Karpas-422 (cell line): ENCODE data around the gene HIP1. TPM values are rescaled to one million over a fixed set of nuclear protein-coding genes. Genes with fewer than 3 reads are reported as not detected.

Experiments used
- DNase-seq: peaks from one replicate; pipeline ENCODE4 v3.0.0-alpha.2; 2015
- H2AFZ ChIP-seq: fragments of 200-600 bp; sonication (generic); 2 replicates; pipeline ENCODE4 v1.6.1; 2014; ENCODE audit warnings: antibody characterized with exemption, low read length, mixed read lengths
- H3K27ac ChIP-seq: fragments of 200-600 bp; sonication (generic); 2 replicates; pipeline ENCODE4 v1.5.1; 2014; ENCODE audit warnings: mild to moderate bottlenecking, low read length, moderate library complexity
- H3K27me3 ChIP-seq: fragments of 200-600 bp; sonication (generic); 2 replicates; pipeline ENCODE4 v1.6.1; 2014; ENCODE audit warnings: low read length, mixed read lengths
- H3K36me3 ChIP-seq: fragments of 200-600 bp; sonication (generic); 2 replicates; pipeline ENCODE4 v1.6.1; 2014; ENCODE audit warnings: low read length, mixed read lengths; ENCODE audit not compliant: insufficient read depth
- H3K4me1 ChIP-seq: fragments of 200-600 bp; sonication (generic); 2 replicates; pipeline ENCODE4 v1.6.1; 2014; ENCODE audit warnings: mild to moderate bottlenecking, low read length, mixed read lengths
- H3K4me2 ChIP-seq: fragments of 200-600 bp; sonication (generic); 2 replicates; pipeline ENCODE4 v1.6.1; 2014; ENCODE audit warnings: low read length, low read depth, mild to moderate bottlenecking; ENCODE audit not compliant: poor library complexity, severe bottlenecking
- H3K4me3 ChIP-seq: fragments of 200-600 bp; sonication (generic); 2 replicates; pipeline ENCODE4 v1.5.1; 2014; ENCODE audit warnings: mild to moderate bottlenecking, antibody characterized with exemption, low read length, mixed read lengths
- H3K79me2 ChIP-seq: fragments of 200-600 bp; sonication (generic); 2 replicates; pipeline ENCODE4 v1.6.1; 2014; ENCODE audit warnings: mild to moderate bottlenecking, low read length, mixed read lengths
- H3K9ac ChIP-seq: fragments of 200-600 bp; sonication (generic); 2 replicates; pipeline ENCODE4 v1.6.0; 2014; ENCODE audit warnings: low read length
- H3K9me2 ChIP-seq: fragments of 200-600 bp; sonication (generic), shearing (Covaris generic); replicated peaks from 2 replicates; pipeline ENCODE4 v1.6.0; 2014; ENCODE audit warnings: mild to moderate bottlenecking, low read length, moderate library complexity; ENCODE audit not compliant: insufficient read depth
- H3K9me3 ChIP-seq: fragments of 300-700, 200-600 bp; sonication (generic); 2 replicates; pipeline ENCODE4 v1.6.1; 2014; ENCODE audit warnings: low read length, mixed read lengths
- H4K20me1 ChIP-seq: fragments of 200-600 bp; sonication (generic); 2 replicates; pipeline ENCODE4 v1.6.1; 2014; ENCODE audit warnings: mild to moderate bottlenecking, antibody characterized with exemption, low read length, low read depth; ENCODE audit not compliant: insufficient read depth
- total RNA-seq: library from RNA; depleted of rRNA; stranded (reverse); fragments of >200 nt; shearing (Covaris generic); gene quantifications from 2 replicates; pipeline ENCODE4 v1.2.3, GENCODE V29; 2014; ENCODE audit warnings: low replicate concordance

HIP1 gene
- total RNA-seq, 1 experiment from 2014 or later = 0.34 TPM

- DNase-seq = no peak
- no peaks in the 10 kb centered on the region for H3K27me3 ChIP-seq
- H3K9me3 ChIP-seq = no peaks in the 10 kb centered on the region
- no peak overlapping the region for H3K27ac ChIP-seq
- no peak overlapping the region for H3K4me3 ChIP-seq
- H2AFZ ChIP-seq = no peak overlapping the region
- no peaks in the 10 kb centered on the region for H3K9me2 ChIP-seq
- H3K4me1 ChIP-seq = no peaks in the 10 kb centered on the region
- no peak overlapping the region for H3K4me2 ChIP-seq
- no peaks in the 10 kb centered on the region for H3K79me2 ChIP-seq
- no peak overlapping the region for H3K9ac ChIP-seq
- no peaks in the 10 kb centered on the region for H3K36me3 ChIP-seq
- no peaks in the 10 kb centered on the region for H4K20me1 ChIP-seq
Observed at GRCh38 chr7:75650681-75651080, 88.1 kb downstream of the HIP1 start.

GRCh38 chr7:75650062-75650461 is 88.7 kb downstream of the HIP1 start:
- no peaks in the 10 kb centered on the region for H3K9me3 ChIP-seq

GRCh38 chr7:75649462-75649861 is 89.3 kb downstream of the HIP1 start:
- Histone ChIP-seq H4K20me1 (no peaks in the 10 kb centered on the region), H3K27ac (no peak overlapping the region), H3K4me2 (no peak overlapping the region), H3K27me3 (no peaks in the 10 kb centered on the region), H3K4me1 (no peaks in the 10 kb centered on the region), H3K4me3 (no peak overlapping the region), H3K36me3 (no peaks in the 10 kb centered on the region), H3K9me3 (no peaks in the 10 kb centered on the region), H3K9ac (no peak overlapping the region), H3K9me2 (no peaks in the 10 kb centered on the region), H3K79me2 (no peaks in the 10 kb centered on the region), H2AFZ (no peak overlapping the region)
- DNase-seq = no peak

More at GRCh38 chr7:75650062-75650461, 88.7 kb downstream of the HIP1 start:
- no peaks in the 10 kb centered on the region for H3K79me2 ChIP-seq
- H3K27ac ChIP-seq = no peak overlapping the region
- no peaks in the 10 kb centered on the region for H3K4me1 ChIP-seq
- no peak overlapping the region for H2AFZ ChIP-seq
- H3K36me3 ChIP-seq = no peaks in the 10 kb centered on the region
- no peaks in the 10 kb centered on the region for H3K27me3 ChIP-seq
- H3K9ac ChIP-seq = no peak overlapping the region
- H3K9me2 ChIP-seq = no peaks in the 10 kb centered on the region
- DNase-seq = no peak
- H3K4me2 ChIP-seq = no peak overlapping the region
- no peaks in the 10 kb centered on the region for H4K20me1 ChIP-seq
- no peak overlapping the region for H3K4me3 ChIP-seq

- H3K27me3 ChIP-seq = no peaks in the 10 kb centered on the region
- no peaks in the 10 kb centered on the region for H3K36me3 ChIP-seq
- no peak overlapping the region for H3K4me2 ChIP-seq
- H3K4me1 ChIP-seq = no peaks in the 10 kb centered on the region
- no peak overlapping the region for H3K4me3 ChIP-seq
- no peaks in the 10 kb centered on the region for H3K9me2 ChIP-seq
- no peak overlapping the region for H2AFZ ChIP-seq
- H3K27ac ChIP-seq = no peak overlapping the region
- no peak for DNase-seq
- no peaks in the 10 kb centered on the region for H3K79me2 ChIP-seq
- H3K9ac ChIP-seq = no peak overlapping the region
- no peaks in the 10 kb centered on the region for H4K20me1 ChIP-seq
- peaks cover 3% of the 10 kb centered on the region; the same call in 1 of the 2 replicates for H3K9me3 ChIP-seq
Observed at GRCh38 chr7:75647709-75648438, 90.9 kb downstream of the HIP1 start.

- no peak for DNase-seq
- no peaks in the 10 kb centered on the region for H3K79me2 ChIP-seq
- H3K4me1 ChIP-seq = no peaks in the 10 kb centered on the region
- H3K9ac ChIP-seq = no peak overlapping the region
- H3K9me3 ChIP-seq = peaks cover 3% of the 10 kb centered on the region; the same call in 1 of the 2 replicates
- H3K27me3 ChIP-seq = no peaks in the 10 kb centered on the region
- no peak overlapping the region for H3K4me3 ChIP-seq
- no peaks in the 10 kb centered on the region for H3K9me2 ChIP-seq
- no peaks in the 10 kb centered on the region for H4K20me1 ChIP-seq
- H3K4me2 ChIP-seq = no peak overlapping the region
- H3K27ac ChIP-seq = no peak overlapping the region
- no peak overlapping the region for H2AFZ ChIP-seq
- no peaks in the 10 kb centered on the region for H3K36me3 ChIP-seq
Observed at GRCh38 chr7:75646571-75647102, 92.1 kb downstream of the HIP1 start.

- H3K79me2 ChIP-seq = no peaks in the 10 kb centered on the region
- no peaks in the 10 kb centered on the region for H3K36me3 ChIP-seq
- H3K4me3 ChIP-seq = no peak overlapping the region
- H3K9me2 ChIP-seq = no peaks in the 10 kb centered on the region
- no peak overlapping the region for H3K9ac ChIP-seq
- H4K20me1 ChIP-seq = no peaks in the 10 kb centered on the region
- H3K27ac ChIP-seq = no peak overlapping the region
- H3K9me3 ChIP-seq = peaks cover 3% of the 10 kb centered on the region; the same call in 1 of the 2 replicates
- H3K4me1 ChIP-seq = no peaks in the 10 kb centered on the region
- H3K27me3 ChIP-seq = no peaks in the 10 kb centered on the region
- no peak for DNase-seq
- no peak overlapping the region for H2AFZ ChIP-seq
- H3K4me2 ChIP-seq = no peak overlapping the region
Observed at GRCh38 chr7:75645570-75645969, 93.2 kb downstream of the HIP1 start.

GRCh38 chr7:75644589-75644988 is 94.2 kb downstream of the HIP1 start:
- no peak overlapping the region for H3K9ac ChIP-seq
- no peaks in the 10 kb centered on the region for H3K79me2 ChIP-seq
- H3K27ac ChIP-seq = no peak overlapping the region
- H3K9me3 ChIP-seq = peaks cover 3% of the 10 kb centered on the region; the same call in 1 of the 2 replicates
- no peak overlapping the region for H2AFZ ChIP-seq
- no peak for DNase-seq
- H4K20me1 ChIP-seq = no peaks in the 10 kb centered on the region
- H3K4me1 ChIP-seq = no peaks in the 10 kb centered on the region
- no peaks in the 10 kb centered on the region for H3K9me2 ChIP-seq
- H3K27me3 ChIP-seq = no peaks in the 10 kb centered on the region
- no peak overlapping the region for H3K4me3 ChIP-seq
- no peak overlapping the region for H3K4me2 ChIP-seq
- no peaks in the 10 kb centered on the region for H3K36me3 ChIP-seq

GRCh38 chr7:75642810-75643486 is 95.8 kb downstream of the HIP1 start:
- H3K4me3 ChIP-seq = no peak overlapping the region
- H3K27me3 ChIP-seq = no peaks in the 10 kb centered on the region
- peak; percentile 91 for DNase-seq
- no peak overlapping the region for H3K27ac ChIP-seq
- H3K79me2 ChIP-seq = no peaks in the 10 kb centered on the region
- H3K36me3 ChIP-seq = no peaks in the 10 kb centered on the region
- H3K9ac ChIP-seq = no peak overlapping the region
- no peaks in the 10 kb centered on the region for H3K9me2 ChIP-seq
- H3K4me1 ChIP-seq = no peaks in the 10 kb centered on the region
- no peak overlapping the region for H3K4me2 ChIP-seq
- H3K9me3 ChIP-seq = peaks cover 3% of the 10 kb centered on the region; the same call in 1 of the 2 replicates
- H4K20me1 ChIP-seq = no peaks in the 10 kb centered on the region
- H2AFZ ChIP-seq = no peak overlapping the region
